ENCODE data around the gene AVL9. TPM values are rescaled to one million over a fixed set of nuclear protein-coding genes. Genes with fewer than 3 reads are reported as not detected.

The AVL9 gene
- total and polyA plus RNA-seq, 2 experiments from 2014 or later, result 13.1 to 33.8 TPM

DNA sequence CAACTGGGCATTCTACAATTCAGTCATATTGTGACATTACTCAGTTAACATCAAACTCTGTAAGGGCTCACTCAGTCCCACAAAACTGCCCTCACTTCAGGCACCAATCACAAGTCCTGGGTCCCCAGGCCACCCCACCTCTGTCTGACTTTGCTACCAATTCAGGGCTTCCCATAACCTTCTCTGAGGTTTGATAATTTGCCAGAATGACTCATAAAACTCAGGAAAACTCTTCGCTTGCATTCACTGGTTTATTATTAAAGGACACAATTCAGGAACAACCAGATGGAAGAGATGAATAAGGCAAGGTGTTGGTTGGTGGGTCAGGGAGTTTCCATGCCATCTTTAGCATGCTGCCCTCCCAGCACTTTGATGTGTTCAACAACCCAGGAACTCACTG, 41.3 kb downstream of the AVL9 start:
- Mint-ChIP-seq H3K4me3 (no peak overlapping the region), H3K36me3 (ENCODE audit: low read depth) (peaks cover 14% of the 10 kb centered on the region), H3K9me3 (peaks cover 4% of the 10 kb centered on the region; the same call in 1 of the 3 replicates), H3K27me3 (ENCODE audit: insufficient read depth, low read depth, poor library complexity) (no peaks in the 10 kb centered on the region), H3K4me1 (peaks cover 14% of the 10 kb centered on the region; the same call in 2 of the 3 replicates), H3K27ac (no peak overlapping the region)
- no peak overlapping the region for H3K27ac ChIP-seq (ENCODE audit: low read depth)
- no peaks in the 10 kb centered on the region for H3F3A ChIP-seq (replicated peaks; ENCODE audit: low read depth)
- H3K9me2 ChIP-seq (ENCODE audit: insufficient read depth), result peaks cover 6% of the 10 kb centered on the region; the same call in 1 of the 2 replicates
- H3K27me3 ChIP-seq (ENCODE audit: insufficient read depth), result no peaks in the 10 kb centered on the region
- ATAC-seq, result no peak
- H4K20me1 ChIP-seq (replicated peaks; ENCODE audit: insufficient read depth), result peaks cover 10% of the 10 kb centered on the region; the same call in 1 of the 2 replicates
- no peak overlapping the region for H3K4me3 ChIP-seq
- TF ChIP-seq ZNF331 (CRISPR knock-in tag; IDR thresholded peaks at IDR 0.05; ENCODE audit: low read depth) (no peak), CREB1 (CRISPR knock-in tag; IDR thresholded peaks at IDR 0.05; ENCODE audit: low read depth) (no peak), NANOG (IDR thresholded peaks at IDR 0.05; ENCODE audit: borderline replicate concordance) (no peak), EZH2phosphoT487 (IDR thresholded peaks at IDR 0.05; ENCODE audit: unreplicated experiment) (no peak), ZNF114 (CRISPR knock-in tag; IDR thresholded peaks at IDR 0.05) (no peak)
- no peak overlapping the region for H2AFZ ChIP-seq
- H3K36me3 ChIP-seq (ENCODE audit: insufficient read depth), result no peaks in the 10 kb centered on the region
- H3K79me2 ChIP-seq (replicated peaks; ENCODE audit: insufficient read depth), result peaks cover 69% of the 10 kb centered on the region
- DNase-seq (ENCODE audit: low spot score), result no peak
- H3K4me2 ChIP-seq, result no peak overlapping the region
- H3K4me1 ChIP-seq (ENCODE audit: insufficient read depth), result peaks cover 6% of the 10 kb centered on the region; the same call in 1 of the 2 replicates

GRCh38 chr7:32537760-32538159, 42.5 kb downstream of the AVL9 start:
- no peaks in the 10 kb centered on the region for H3K27me3 ChIP-seq (ENCODE audit: insufficient read depth)

More at GRCh38 chr7:32537760-32538159, 42.5 kb downstream of the AVL9 start:
- DNase-seq (ENCODE audit: low spot score), result no peak
- no peak overlapping the region for H3K27ac ChIP-seq (ENCODE audit: low read depth)
- peaks cover 10% of the 10 kb centered on the region; the same call in 1 of the 2 replicates for H4K20me1 ChIP-seq (replicated peaks; ENCODE audit: insufficient read depth)
- H3K4me3 ChIP-seq, result no peak overlapping the region
- peaks cover 6% of the 10 kb centered on the region; the same call in 1 of the 2 replicates for H3K9me2 ChIP-seq (ENCODE audit: insufficient read depth)
- Mint-ChIP-seq H3K36me3 (ENCODE audit: low read depth) (peaks cover 5% of the 10 kb centered on the region; the same call in 1 of the 3 replicates), H3K4me3 (no peak overlapping the region), H3K4me1 (peaks cover 18% of the 10 kb centered on the region), H3K9me3 (no peaks in the 10 kb centered on the region), H3K27ac (no peak overlapping the region; the same call in 1 of the 2 replicates), H3K27me3 (ENCODE audit: insufficient read depth, low read depth, poor library complexity) (no peaks in the 10 kb centered on the region)
- peaks cover 79% of the 10 kb centered on the region for H3K79me2 ChIP-seq (replicated peaks; ENCODE audit: insufficient read depth)
- no peaks in the 10 kb centered on the region for H3K36me3 ChIP-seq (ENCODE audit: insufficient read depth)
- no peak for ATAC-seq
- H3K4me2 ChIP-seq, result no peak overlapping the region
- H3F3A ChIP-seq (replicated peaks; ENCODE audit: low read depth), result no peaks in the 10 kb centered on the region
- H2AFZ ChIP-seq, result no peak overlapping the region
- peaks cover 6% of the 10 kb centered on the region; the same call in 1 of the 2 replicates for H3K4me1 ChIP-seq (ENCODE audit: insufficient read depth)
- TF ChIP-seq STAT1 (IDR thresholded peaks at IDR 0.05; ENCODE audit: unreplicated experiment) (no peak), POLR2AphosphoS5 (IDR thresholded peaks at IDR 0.05; ENCODE audit: low read depth) (no peak), EZH2 (IDR thresholded peaks at IDR 0.05; ENCODE audit: low read depth, unreplicated experiment) (no peak), JUNB (IDR thresholded peaks at IDR 0.05; ENCODE audit: unreplicated experiment) (no peak), ETS1 (IDR thresholded peaks at IDR 0.05) (no peak), ZNF114 (CRISPR knock-in tag; IDR thresholded peaks at IDR 0.05) (no peak)
- TF ChIP-seq, protein P1, sequence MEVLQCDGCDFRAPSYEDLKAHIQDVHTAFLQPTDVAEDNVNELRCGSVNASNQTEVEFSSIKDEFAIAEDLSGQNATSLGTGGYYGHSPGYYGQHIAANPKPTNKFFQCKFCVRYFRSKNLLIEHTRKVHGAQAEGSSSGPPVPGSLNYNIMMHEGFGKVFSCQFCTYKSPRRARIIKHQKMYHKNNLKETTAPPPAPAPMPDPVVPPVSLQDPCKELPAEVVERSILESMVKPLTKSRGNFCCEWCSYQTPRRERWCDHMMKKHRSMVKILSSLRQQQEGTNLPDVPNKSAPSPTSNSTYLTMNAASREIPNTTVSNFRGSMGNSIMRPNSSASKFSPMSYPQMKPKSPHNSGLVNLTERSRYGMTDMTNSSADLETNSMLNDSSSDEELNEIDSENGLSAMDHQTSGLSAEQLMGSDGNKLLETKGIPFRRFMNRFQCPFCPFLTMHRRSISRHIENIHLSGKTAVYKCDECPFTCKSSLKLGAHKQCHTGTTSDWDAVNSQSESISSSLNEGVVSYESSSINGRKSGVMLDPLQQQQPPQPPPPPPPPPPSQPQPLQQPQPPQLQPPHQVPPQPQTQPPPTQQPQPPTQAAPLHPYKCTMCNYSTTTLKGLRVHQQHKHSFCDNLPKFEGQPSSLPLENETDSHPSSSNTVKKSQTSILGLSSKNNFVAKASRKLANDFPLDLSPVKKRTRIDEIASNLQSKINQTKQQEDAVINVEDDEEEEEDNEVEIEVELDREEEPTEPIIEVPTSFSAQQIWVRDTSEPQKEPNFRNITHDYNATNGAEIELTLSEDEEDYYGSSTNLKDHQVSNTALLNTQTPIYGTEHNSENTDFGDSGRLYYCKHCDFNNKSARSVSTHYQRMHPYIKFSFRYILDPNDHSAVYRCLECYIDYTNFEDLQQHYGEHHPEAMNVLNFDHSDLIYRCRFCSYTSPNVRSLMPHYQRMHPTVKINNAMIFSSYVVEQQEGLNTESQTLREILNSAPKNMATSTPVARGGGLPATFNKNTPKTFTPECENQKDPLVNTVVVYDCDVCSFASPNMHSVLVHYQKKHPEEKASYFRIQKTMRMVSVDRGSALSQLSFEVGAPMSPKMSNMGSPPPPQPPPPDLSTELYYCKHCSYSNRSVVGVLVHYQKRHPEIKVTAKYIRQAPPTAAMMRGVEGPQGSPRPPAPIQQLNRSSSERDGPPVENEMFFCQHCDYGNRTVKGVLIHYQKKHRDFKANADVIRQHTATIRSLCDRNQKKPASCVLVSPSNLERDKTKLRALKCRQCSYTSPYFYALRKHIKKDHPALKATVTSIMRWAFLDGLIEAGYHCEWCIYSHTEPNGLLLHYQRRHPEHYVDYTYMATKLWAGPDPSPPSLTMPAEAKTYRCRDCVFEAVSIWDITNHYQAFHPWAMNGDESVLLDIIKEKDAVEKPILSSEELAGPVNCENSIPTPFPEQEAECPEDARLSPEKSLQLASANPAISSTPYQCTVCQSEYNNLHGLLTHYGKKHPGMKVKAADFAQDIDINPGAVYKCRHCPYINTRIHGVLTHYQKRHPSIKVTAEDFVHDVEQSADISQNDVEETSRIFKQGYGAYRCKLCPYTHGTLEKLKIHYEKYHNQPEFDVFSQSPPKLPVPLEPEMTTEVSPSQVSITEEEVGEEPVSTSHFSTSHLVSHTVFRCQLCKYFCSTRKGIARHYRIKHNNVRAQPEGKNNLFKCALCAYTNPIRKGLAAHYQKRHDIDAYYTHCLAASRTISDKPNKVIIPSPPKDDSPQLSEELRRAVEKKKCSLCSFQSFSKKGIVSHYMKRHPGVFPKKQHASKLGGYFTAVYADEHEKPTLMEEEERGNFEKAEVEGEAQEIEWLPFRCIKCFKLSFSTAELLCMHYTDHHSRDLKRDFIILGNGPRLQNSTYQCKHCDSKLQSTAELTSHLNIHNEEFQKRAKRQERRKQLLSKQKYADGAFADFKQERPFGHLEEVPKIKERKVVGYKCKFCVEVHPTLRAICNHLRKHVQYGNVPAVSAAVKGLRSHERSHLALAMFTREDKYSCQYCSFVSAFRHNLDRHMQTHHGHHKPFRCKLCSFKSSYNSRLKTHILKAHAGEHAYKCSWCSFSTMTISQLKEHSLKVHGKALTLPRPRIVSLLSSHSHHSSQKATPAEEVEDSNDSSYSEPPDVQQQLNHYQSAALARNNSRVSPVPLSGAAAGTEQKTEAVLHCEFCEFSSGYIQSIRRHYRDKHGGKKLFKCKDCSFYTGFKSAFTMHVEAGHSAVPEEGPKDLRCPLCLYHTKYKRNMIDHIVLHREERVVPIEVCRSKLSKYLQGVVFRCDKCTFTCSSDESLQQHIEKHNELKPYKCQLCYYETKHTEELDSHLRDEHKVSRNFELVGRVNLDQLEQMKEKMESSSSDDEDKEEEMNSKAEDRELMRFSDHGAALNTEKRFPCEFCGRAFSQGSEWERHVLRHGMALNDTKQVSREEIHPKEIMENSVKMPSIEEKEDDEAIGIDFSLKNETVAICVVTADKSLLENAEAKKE (CRISPR knock-in tag; IDR thresholded peaks at IDR 0.05), result no peak
